NK-92 treated with Interleukin-12 subunit alpha and Interleukin-12 subunit beta, amount 100 ng/mL, for 24 hours (cell line): ENCODE measurements around the gene NAALADL2.
"Not testable (repeated sequence)": the region's sequence is repeated elsewhere in the genome, so short reads cannot be mapped to it uniquely, and the experiment has no call there.

Source experiments
- DNase-seq: peaks from one replicate; lab custom pipeline; 2025; lab: John Stamatoyannopoulos, UW

NAALADL2 gene

GRCh38 chr3:175371187-175371586, 512.1 kb downstream of the NAALADL2 start:
- DNase-seq: not testable (repeated sequence)

DNA sequence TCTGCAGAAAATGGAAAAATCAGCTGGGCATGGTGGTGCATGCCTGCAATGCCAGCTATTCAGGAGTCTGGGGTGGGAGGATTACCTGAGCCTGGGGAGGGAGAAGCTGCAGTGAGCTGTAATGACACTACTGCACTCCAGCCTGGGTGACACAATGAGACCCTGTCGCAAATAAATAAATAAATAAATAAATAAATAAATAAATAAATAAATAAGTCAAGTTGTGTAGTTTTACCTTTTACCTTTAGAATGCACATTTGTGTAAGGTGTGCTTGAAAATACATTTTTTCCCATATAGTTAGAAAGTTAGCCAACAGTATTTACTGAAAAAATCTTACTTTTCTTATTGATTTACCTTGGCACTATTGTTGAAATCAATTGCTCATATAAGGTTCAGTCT, 515.6 kb downstream of the NAALADL2 start:
- no peak for DNase-seq

DNA sequence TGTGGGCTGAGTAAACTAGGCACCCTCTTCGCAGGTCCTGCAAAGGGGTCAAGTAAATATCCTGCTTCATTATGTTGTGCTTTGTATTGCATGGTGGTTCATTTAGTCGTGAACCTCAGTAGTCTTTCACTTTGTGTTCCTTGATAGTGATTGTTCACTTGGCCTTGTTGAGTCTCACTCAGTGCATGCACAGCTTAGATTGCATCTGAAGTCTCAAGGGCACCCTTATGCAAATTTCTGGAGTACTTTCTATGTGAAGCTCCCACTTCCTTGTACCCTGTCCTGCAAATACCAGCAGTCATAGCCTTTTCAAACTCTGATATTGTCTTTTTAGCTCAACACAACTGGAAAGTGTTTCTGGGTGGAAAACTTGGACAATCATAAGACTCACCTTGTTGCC, 519.2 kb downstream of the NAALADL2 start:
- DNase-seq: no peak

DNA sequence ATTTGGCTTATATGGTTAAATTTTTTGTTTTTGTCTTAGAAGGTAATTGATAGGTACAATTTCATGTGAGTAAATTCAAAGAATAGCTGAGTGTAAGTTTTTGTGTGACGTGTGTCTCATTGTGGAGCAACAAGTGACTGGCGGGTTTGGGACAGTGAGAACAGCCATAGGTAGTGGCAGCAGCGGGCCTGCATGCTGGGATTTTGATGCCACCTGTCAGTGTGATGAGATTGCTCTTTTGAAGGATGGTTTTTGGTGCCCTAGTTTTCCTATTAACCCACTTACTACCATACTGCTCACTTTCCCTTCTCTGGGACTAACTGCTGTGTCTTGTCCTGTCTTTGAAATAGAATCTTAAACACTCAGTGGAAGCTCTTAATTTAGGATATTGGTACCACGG, 522.6 kb downstream of the NAALADL2 start:
- no peak for DNase-seq

DNA sequence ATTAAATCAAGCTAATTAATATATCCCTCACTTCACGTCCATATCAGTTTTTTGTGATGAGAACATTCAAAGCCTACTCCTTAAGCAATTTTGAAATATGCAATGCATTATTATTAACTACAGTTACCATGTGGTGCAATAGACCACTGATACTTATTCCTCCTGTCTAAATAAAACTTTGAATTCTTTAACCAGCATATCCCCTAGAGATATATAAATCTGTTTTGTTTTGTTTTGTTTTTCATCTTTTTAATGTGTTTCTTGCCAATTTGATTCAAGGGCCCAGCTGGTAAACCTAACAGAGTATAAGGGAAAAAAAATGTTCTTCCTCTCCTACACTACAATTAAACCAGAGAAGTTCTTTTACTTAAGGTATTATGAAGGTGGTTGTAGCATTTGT, 524.2 kb downstream of the NAALADL2 start:
- DNase-seq: no peak

- no peak for DNase-seq
Observed at GRCh38 chr3:175383813-175384212, 524.7 kb downstream of the NAALADL2 start.

DNA sequence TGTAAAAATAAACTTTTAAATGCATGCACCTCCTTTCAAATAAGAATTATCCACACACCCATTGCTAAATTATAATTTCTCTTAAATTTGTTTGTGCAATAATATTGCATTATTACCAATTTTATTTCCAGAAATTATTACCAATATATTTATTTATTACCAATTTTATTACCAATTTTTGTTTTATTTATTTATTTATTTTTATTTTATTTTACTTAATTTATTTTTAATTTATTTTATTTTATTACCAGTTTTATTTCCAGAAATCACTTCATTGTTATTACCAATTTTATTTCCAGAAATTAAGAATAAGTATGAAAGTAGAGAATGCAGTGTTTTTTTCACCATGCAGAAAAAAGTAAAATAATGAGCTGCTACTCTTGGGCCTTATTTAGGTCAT, 525.4 kb downstream of the NAALADL2 start:
- no peak for DNase-seq

GRCh38 chr3:175386630-175387029, 527.5 kb downstream of the NAALADL2 start:
- no peak for DNase-seq

- DNase-seq: no peak
Observed at GRCh38 chr3:175389560-175389959, 530.4 kb downstream of the NAALADL2 start.

DNA sequence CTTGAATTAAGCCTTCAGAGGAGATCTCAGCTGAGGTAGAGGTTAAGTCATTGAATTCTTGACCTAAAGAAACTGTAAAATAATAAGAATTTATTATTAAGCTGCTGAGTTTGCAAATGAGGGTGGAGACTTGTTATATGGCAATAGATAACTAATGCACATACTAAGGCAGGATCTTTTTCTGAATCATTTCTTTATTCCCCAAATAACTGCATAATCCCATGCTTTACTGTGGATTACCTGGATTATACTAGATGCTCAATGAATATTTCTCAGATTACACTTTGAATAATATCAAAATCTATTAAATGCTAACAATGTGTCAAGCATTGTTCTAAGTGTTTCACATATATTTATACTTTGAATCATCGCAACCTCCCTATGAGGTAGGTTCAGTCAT, 532.5 kb downstream of the NAALADL2 start:
- no peak for DNase-seq

- DNase-seq: no peak
Observed at GRCh38 chr3:175392653-175393052, 533.5 kb downstream of the NAALADL2 start.

DNA sequence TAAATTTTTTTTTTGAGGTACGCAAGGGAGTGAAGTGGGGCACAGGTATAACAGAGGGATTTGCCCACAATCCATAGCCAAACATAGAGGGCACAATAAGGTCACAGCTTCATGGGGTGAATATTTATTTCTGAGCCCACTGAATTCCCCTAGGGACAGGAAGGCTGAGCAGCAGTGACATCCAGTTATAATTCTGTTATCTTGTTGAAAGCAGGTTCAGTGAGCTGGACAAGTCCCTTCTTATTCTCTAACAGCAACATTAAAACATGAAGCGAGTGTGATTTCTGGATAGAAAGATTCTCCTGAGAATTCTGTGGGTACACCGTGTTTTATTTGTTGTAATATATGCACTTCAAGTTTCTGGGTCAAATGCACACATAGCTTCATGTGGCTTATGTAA, 538.2 kb downstream of the NAALADL2 start:
- DNase-seq: no peak

- no peak for DNase-seq
Observed at GRCh38 chr3:175398676-175399075, 539.5 kb downstream of the NAALADL2 start.

DNA sequence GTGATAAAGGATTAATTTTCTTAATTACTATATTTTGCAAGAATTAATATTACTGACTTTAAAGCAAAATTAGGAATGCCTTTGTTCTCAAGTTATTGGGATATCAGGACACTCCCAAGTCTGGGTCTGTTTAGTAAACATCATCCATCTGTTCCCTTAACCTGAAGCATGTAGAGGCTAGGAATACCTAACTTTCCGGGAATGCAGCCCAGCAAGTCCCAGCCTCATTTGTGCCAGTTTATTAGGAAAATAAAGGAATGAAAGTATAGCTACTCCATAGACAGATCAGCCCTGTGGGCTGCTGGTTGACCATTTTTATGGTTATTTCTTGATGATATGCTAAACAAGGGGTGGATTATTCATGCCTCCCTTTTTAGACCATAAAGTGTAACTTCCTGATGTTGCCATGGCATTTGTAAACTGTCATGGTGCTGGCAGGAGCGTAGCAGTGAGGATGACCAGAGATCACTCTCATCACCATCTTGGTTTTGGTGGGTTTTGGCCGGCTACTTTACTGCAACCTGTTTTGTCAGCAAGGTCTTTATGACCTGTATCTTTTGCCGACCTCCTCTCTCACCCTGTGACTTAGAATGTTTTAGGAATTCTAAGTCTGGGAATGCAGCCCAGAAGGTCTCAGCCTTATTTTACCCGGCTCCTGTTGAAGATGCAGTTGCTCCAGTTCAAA, 540.2 kb downstream of the NAALADL2 start:
- no peak for DNase-seq

GRCh38 chr3:175404027-175404426, 544.9 kb downstream of the NAALADL2 start:
- no peak for DNase-seq

DNA sequence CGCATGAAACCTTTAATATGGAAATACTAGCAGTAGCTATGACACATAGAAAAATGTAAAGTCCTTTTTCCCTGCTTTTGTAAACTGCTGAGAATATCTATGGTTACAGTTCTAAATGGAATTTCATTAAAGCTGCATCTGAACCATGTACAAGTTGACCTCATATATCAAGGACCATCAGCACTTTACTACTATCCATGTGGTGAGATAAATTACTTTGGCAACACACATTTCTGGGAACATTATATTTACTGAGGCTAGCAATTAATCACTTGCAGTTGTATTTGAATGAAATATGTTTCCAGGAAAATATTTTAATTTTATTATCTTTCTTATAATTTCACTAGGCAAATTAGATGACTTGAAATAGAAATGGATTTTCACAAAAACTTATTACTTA, 545.5 kb downstream of the NAALADL2 start:
- DNase-seq: no peak

- DNase-seq: no peak
Observed at GRCh38 chr3:175410251-175410650, 551.1 kb downstream of the NAALADL2 start.

DNA sequence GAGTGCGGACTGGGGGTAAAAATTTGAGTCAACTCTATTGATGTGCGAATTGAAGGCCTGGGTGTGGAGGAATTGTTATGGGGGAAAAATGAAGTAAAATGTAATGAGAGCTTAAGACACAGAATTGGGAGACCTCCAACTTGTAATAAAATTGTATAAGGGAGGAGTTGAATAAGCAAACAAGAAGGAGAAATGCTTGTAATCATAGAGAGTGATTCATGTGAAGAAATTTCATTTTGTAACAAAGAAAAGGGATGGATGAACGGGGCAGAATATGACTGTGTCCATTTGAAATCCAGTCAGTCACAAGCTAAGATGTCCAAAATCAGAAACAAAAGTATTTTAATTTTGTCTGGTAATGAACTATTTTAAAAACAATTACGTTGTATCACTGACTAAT, 552.3 kb downstream of the NAALADL2 start:
- DNase-seq: no peak

- DNase-seq: no peak
Observed at GRCh38 chr3:175411946-175412345, 552.8 kb downstream of the NAALADL2 start.

DNA sequence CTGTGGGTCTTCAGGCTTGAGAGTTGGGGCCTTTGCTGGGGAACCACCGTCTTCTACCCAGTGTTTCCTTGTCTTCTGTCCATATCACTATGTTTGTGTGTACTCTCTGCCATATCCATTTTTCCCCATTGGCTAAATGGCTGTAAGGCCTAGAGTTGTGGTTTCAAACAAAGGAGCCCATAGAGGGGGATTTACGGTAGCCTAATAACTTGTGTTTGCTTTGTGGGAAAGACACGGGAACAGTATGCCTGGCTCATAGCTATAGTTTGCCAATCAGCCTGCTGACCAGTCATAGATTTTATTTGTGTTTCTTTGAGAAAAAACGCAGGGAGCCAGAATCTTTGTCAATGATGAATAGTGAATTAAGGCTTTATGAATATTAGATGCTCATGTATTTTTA, 554.8 kb downstream of the NAALADL2 start:
- DNase-seq: no peak

DNA sequence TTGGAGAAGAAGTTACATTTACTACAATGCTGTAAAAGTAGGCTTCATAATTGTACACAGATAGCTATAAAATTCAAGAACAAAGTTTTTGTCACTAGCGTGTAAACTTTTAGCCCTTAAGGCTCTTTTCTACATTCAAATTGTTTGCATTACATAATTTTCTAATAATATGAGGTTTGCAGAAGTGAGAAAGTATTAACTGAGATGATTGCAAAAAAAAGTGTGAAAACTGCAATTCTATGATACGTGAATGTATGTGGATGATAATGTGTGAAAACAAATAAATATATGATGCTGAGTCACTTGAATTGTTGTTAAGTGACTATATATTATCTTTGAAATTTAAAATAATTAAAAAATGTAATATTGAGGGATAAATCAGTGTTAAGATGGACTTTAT, 557.5 kb downstream of the NAALADL2 start:
- no peak for DNase-seq

GRCh38 chr3:175417426-175417825, 558.3 kb downstream of the NAALADL2 start:
- no peak for DNase-seq

DNA sequence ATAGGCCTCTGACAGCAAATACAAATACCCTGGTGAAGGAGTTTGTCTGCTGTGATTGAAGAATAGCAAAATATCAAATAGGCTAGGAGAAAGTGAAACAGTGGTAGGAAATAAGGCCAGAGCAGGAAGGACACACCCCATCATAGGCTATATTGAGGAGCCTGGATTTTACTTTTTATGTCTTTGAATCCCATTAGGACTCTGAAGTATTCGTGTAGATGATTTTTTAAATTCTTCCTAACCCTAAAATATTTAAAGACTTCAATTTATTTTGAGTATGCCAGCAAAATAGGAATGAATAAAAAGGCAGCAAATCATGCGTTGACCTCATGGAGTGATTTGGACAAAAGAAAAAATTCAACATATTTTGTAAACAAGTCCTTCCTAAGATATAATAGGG, 562.8 kb downstream of the NAALADL2 start:
- no peak for DNase-seq

DNA sequence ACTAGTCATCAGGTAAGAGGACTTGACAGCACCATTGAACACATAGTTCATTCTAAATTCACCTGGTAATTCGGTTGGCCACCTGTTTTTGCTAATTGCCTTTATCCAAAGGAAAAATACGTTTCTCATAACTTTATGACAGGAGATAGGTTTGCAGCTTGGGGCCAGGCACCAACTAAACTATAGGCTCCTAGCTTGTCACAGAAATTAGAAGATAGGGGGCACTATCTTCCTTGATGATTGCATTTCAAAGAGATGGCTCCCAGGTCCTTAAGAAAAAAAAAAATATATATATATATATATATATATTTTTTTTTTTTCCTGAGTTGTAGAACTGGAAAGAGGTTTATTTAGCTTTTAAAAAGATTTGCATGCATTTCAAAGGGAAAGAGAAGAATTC, 563.6 kb downstream of the NAALADL2 start:
- DNase-seq: no peak

DNA sequence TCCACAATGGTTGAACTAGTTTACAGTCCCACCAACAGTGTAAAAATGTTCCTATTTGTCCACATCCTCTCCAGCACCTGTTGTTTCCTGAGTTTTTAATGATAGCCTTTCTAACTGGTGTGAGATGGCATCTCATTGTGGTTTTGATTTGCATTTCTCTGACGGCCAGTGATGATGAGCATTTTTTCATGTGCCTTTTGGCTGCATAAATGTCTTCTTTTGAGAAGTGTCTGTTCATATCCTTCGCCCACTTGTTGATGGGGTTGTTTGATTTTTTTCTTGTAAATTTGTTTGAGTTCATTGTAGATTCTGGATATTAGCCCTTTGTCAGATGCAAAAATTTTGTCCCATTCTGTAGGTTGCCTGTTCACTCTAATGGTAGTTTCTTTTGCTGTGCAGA, 564.7 kb downstream of the NAALADL2 start:
- not testable (repeated sequence) for DNase-seq
